HK-2 (cell line): ENCODE measurements around the gene RGP1.

Experiments
- DNase-seq: peaks from one replicate; pipeline ENCODE4 v3.0.0-alpha.2; 2018; ENCODE audit not compliant: unreplicated experiment

Gene RGP1

DNA sequence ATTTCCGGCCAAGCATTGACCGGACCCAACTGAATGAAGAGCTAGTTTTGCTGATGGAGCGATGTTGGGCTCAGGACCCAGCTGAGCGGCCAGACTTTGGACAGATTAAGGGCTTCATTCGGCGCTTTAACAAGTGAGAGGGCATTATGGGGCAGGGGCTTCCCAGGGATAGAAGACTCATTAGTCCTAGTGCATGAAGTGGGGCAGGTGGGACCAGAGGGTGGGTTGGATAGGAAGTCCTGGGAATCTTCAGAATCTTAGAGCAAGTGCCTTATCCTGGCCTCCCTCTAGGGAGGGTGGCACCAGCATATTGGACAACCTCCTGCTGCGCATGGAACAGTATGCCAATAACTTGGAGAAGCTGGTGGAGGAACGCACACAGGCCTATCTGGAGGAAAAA is 57.0 kb downstream of the RGP1 start:
- no peak for DNase-seq
